Astrocyte (in vitro differentiated cells and primary cell): Measurements from ENCODE around the gene RRM1.

Experiments
- CTCF ChIP-seq: IDR thresholded peaks from 2 replicates; pipeline ENCODE4 v1.5.1; 2011; ENCODE audit warnings: low read depth, mild to moderate bottlenecking, inconsistent platforms, low read length, moderate library complexity; ENCODE audit not compliant: insufficient read depth
- EZH2 ChIP-seq: IDR thresholded peaks from 2 replicates; pipeline ENCODE4 v1.6.1; 2012; ENCODE audit warnings: mild to moderate bottlenecking, low read length, inconsistent platforms; ENCODE audit not compliant: insufficient read depth

GRCh38 chr11:4184163-4184916, 89.7 kb downstream of the RRM1 start:
- TF ChIP-seq CTCF (no peak), EZH2 (no peak)
